Keratinocyte (primary cell): ENCODE data around the gene FRYL. TPM values are rescaled to one million over a fixed set of nuclear protein-coding genes. Genes with fewer than 3 reads are reported as not detected.

Source experiments
- DNase-seq: peaks from one replicate; pipeline ENCODE4 v3.0.0-alpha.2; 2011; ENCODE audit warnings: low read depth, missing footprints, low spot score
- FAIRE-seq: peaks from 2 replicates; lab custom pipeline; 2011; peaks lifted over from hg19 to GRCh38; lab: Jason Lieb, UNC
- H2AFZ ChIP-seq: 2 replicates; pipeline ENCODE4 v1.6.0; 2012; ENCODE audit warnings: low read length, control low read depth, inconsistent platforms; ENCODE audit not compliant: control insufficient read depth
- H3K27ac ChIP-seq: 2 replicates; pipeline ENCODE4 v1.5.1; 2011; ENCODE audit warnings: low read length; ENCODE audit not compliant: control insufficient read depth, insufficient read depth
- H3K27me3 ChIP-seq: 3 replicates; pipeline ENCODE4 v1.6.0; 2011; ENCODE audit warnings: low read length; ENCODE audit not compliant: control insufficient read depth, insufficient read depth; ENCODE audit errors: extremely low read depth
- H3K36me3 ChIP-seq, 2 experiments: 2 replicates in 1 of 2; 3 replicates in 1 of 2; pipeline ENCODE4 v1.5.1; 2011; ENCODE audit warnings: low read length in 2 of 2, mild to moderate bottlenecking in 1 of 2; ENCODE audit not compliant: control insufficient read depth in 2 of 2, insufficient read depth in 2 of 2; ENCODE audit errors: extremely low read depth in 1 of 2
- H3K4me1 ChIP-seq: 3 replicates; pipeline ENCODE4 v1.5.1; 2011; ENCODE audit warnings: low read length; ENCODE audit not compliant: control insufficient read depth, insufficient read depth; ENCODE audit errors: extremely low read depth
- H3K4me2 ChIP-seq: 3 replicates; pipeline ENCODE4 v1.6.0; 2011; ENCODE audit warnings: low read depth, low read length; ENCODE audit not compliant: control insufficient read depth, insufficient read depth; ENCODE audit errors: extremely low read depth
- H3K4me3 ChIP-seq, 3 experiments: fragments of 200-600 bp in 1 of 3; sonication (generic) in 1 of 3; 2 replicates in 2 of 3; 3 replicates in 1 of 3; pipeline ENCODE4 v1.5.1; 2011 to 2016; ENCODE audit warnings: low read length in 3 of 3, mild to moderate bottlenecking in 3 of 3, control low read depth in 2 of 3, inconsistent platforms in 1 of 3, low read depth in 1 of 3, mixed read lengths in 1 of 3, mixed run types in 1 of 3, moderate library complexity in 1 of 3; ENCODE audit not compliant: control insufficient read depth in 2 of 3, insufficient read depth in 2 of 3; ENCODE audit errors: extremely low read depth in 1 of 3
- H3K79me2 ChIP-seq: 2 replicates; pipeline ENCODE4 v1.6.0; 2012; ENCODE audit warnings: low read length; ENCODE audit not compliant: control insufficient read depth, insufficient read depth
- H3K9ac ChIP-seq: 3 replicates; pipeline ENCODE4 v1.6.0; 2011; ENCODE audit warnings: low read length; ENCODE audit not compliant: control insufficient read depth, insufficient read depth; ENCODE audit errors: extremely low read depth
- H3K9me1 ChIP-seq: 3 replicates; pipeline ENCODE4 v1.6.0; 2011; ENCODE audit warnings: low read length; ENCODE audit not compliant: control insufficient read depth, insufficient read depth; ENCODE audit errors: extremely low read depth
- H3K9me3 ChIP-seq: 2 replicates; pipeline ENCODE4 v1.5.1; 2012; ENCODE audit warnings: low read depth, low read length; ENCODE audit not compliant: control insufficient read depth
- H4K20me1 ChIP-seq: 3 replicates; pipeline ENCODE4 v1.6.0; 2011; ENCODE audit warnings: low read length; ENCODE audit not compliant: control insufficient read depth, insufficient read depth; ENCODE audit errors: extremely low read depth
- CTCF ChIP-seq, 3 experiments: IDR thresholded peaks in 1 of 3; conservative IDR thresholded peaks in 1 of 3; optimal IDR thresholded peaks in 1 of 3; 2 replicates in 2 of 3; 3 replicates in 1 of 3; pipeline versions ENCODE3 to v1.5.1; 2011; ENCODE audit warnings: low read length in 3 of 3, mild to moderate bottlenecking in 3 of 3, moderate library complexity in 2 of 3, control low read depth in 1 of 3, inconsistent platforms in 1 of 3; ENCODE audit not compliant: insufficient read depth in 2 of 3; ENCODE audit errors: extremely low read depth in 1 of 3
- EZH2 ChIP-seq: IDR thresholded peaks from one replicate; pipeline ENCODE4 v1.6.1; 2012; ENCODE audit warnings: inconsistent platforms, mild to moderate bottlenecking, low read length, moderate library complexity
- dilution Hi-C: fragments of 300-500 bp; cut with MboI; formaldehyde crosslinking; loops from one replicate; pipeline ENCODE4 v1.7.0; 2020; ENCODE audit warnings: low sequenced_read_pairs; ENCODE audit not compliant: extremely low pct_ligation_motif_present
- polyA plus RNA-seq, 5 experiments: library from polyadenylated mRNA; depleted of rRNA in 3 of 5; stranded (reverse) in 3 of 5; stranded (forward) in 1 of 5; unstranded in 1 of 5; fragments of >200 nt; gene quantifications; 1 replicate in 1 of 5; 2 replicates in 3 of 5; 3 replicates in 1 of 5; pipeline versions ENCODE4 v1.2.1 to v1.2.3, GENCODE V29; 2011 to 2012; ENCODE audit warnings: missing spikeins in 2 of 5, low read depth in 1 of 5, low replicate concordance in 1 of 5

Gene FRYL
- polyA plus RNA-seq, 1 donor (not counting 4 experiments of a cell fraction or from before 2014, with no cell fraction given) = 40.4 TPM

- Histone ChIP-seq H3K27ac (no peak overlapping the region), H3K4me2 (no peak overlapping the region), H2AFZ (no peak overlapping the region), H4K20me1 (no peaks in the 10 kb centered on the region), H3K27me3 (no peaks in the 10 kb centered on the region), H3K9me3 (no peaks in the 10 kb centered on the region), H3K79me2 (no peaks in the 10 kb centered on the region), H3K9ac (no peak overlapping the region), H3K4me3 (no peak overlapping the region), H3K36me3 (peaks cover 9 to 15% of the 10 kb centered on the region in 2 experiments), H3K4me1 (no peaks in the 10 kb centered on the region), H3K9me1 (no peaks in the 10 kb centered on the region)
- dilution Hi-C loops = no loop called here
- TF ChIP-seq EZH2 (no peak), CTCF (optimal IDR thresholded peaks at IDR 0.05 in 1 of 3, IDR thresholded peaks at IDR 0.05 in 1 of 3, conservative IDR thresholded peaks at IDR 0.05 in 1 of 3; ENCODE audit: extremely low read depth in 1 of 3, insufficient read depth in 2 of 3, low read length in 3 of 3) (no peak)
- no peak for FAIRE-seq
- no peak for DNase-seq
These were observed 185.9 kb downstream of the FRYL start for GRCh38 chr4:48594180-48594579.

- Histone ChIP-seq H3K27ac (no peak overlapping the region), H2AFZ (no peak overlapping the region), H4K20me1 (no peaks in the 10 kb centered on the region), H3K4me3 (no peak overlapping the region), H3K36me3 (peaks cover 9 to 25% of the 10 kb centered on the region in 2 experiments), H3K9me3 (no peaks in the 10 kb centered on the region), H3K27me3 (no peaks in the 10 kb centered on the region), H3K4me1 (no peaks in the 10 kb centered on the region), H3K9ac (no peak overlapping the region), H3K79me2 (no peaks in the 10 kb centered on the region), H3K9me1 (no peaks in the 10 kb centered on the region), H3K4me2 (no peak overlapping the region)
- DNase-seq = no peak
- no peak for FAIRE-seq
- dilution Hi-C loops = no loop called here
- TF ChIP-seq CTCF (optimal IDR thresholded peaks at IDR 0.05 in 1 of 3, IDR thresholded peaks at IDR 0.05 in 1 of 3, conservative IDR thresholded peaks at IDR 0.05 in 1 of 3; ENCODE audit: extremely low read depth in 1 of 3, insufficient read depth in 2 of 3, low read length in 3 of 3) (no peak), EZH2 (no peak)
These were observed 188.7 kb downstream of the FRYL start for GRCh38 chr4:48591372-48591771.
